Stimulated activated CD8-positive, alpha-beta memory T cell treated with anti-CD3 and anti-CD28 coated beads, Interleukin-12 subunit alpha, Interleukin-12 subunit beta, amount 100 ng/mL, for 24 hours (primary cell): ENCODE measurements around the gene PTGIS.

Experiments
- DNase-seq: peaks from one replicate; pipeline ENCODE4 v3.0.0-alpha.2; 2020; ENCODE audit errors: extremely low read depth

The PTGIS gene

GRCh38 chr20:49470922-49471321 lies 97.0 kb downstream of the PTGIS start:
- no peak for DNase-seq

- DNase-seq, result no peak
These were observed 98.9 kb downstream of the PTGIS start for GRCh38 chr20:49469060-49469459.

GRCh38 chr20:49468412-49468811 lies 99.5 kb downstream of the PTGIS start:
- DNase-seq, result no peak

- DNase-seq, result no peak
These were observed 101.6 kb downstream of the PTGIS start for GRCh38 chr20:49466114-49466912.

- DNase-seq, result no peak
These were observed 103.4 kb downstream of the PTGIS start for GRCh38 chr20:49464556-49464955.

- no peak for DNase-seq
These were observed 105.3 kb downstream of the PTGIS start for GRCh38 chr20:49462626-49463025.

- DNase-seq, result no peak
These were observed 105.9 kb downstream of the PTGIS start for GRCh38 chr20:49461894-49462620.

GRCh38 chr20:49460916-49461315 lies 107.0 kb downstream of the PTGIS start:
- DNase-seq, result no peak

GRCh38 chr20:49460131-49460530 lies 107.8 kb downstream of the PTGIS start:
- no peak for DNase-seq

- no peak for DNase-seq
These were observed 108.3 kb downstream of the PTGIS start for GRCh38 chr20:49459684-49460083.

GRCh38 chr20:49457444-49457843 lies 110.5 kb downstream of the PTGIS start:
- DNase-seq, result no peak

- DNase-seq, result no peak
These were observed 111.3 kb downstream of the PTGIS start for GRCh38 chr20:49456646-49457045.

GRCh38 chr20:49455691-49456090 lies 112.2 kb downstream of the PTGIS start:
- DNase-seq, result no peak
